Astrocyte (in vitro differentiated cells and primary cell): Measurements from ENCODE around the gene NFAM1.

Source experiments
- EZH2 ChIP-seq: IDR thresholded peaks from 2 replicates; pipeline ENCODE4 v1.6.1; 2012; ENCODE audit warnings: mild to moderate bottlenecking, low read length, inconsistent platforms; ENCODE audit not compliant: insufficient read depth
- TF ChIP-seq, protein P1 (sequence below): IDR thresholded peaks from 2 replicates; pipeline ENCODE4 v1.5.1; 2011; ENCODE audit warnings: low read depth, mild to moderate bottlenecking, inconsistent platforms, low read length, moderate library complexity; ENCODE audit not compliant: insufficient read depth

DNA sequence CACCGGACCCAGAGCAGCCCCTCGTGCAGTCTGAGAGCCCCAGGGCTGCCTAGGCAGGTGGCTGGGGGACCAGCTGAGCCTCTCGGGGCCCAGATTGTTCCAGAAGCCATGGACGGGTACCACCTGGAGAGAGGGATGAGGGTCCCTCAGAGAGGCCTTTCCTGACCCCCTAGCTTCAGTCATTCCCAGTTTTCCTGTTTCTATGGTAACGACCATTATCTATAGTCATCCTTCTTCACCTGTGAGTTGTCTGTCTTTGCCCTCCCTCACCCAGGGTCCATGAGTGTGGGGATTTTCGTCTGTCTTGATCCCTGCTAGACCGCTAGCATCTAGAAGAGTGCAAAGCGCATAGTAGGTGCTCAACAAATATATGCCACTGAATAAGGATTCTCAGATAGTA lies 85.5 kb downstream of the NFAM1 start:
- TF ChIP-seq, protein P1, sequence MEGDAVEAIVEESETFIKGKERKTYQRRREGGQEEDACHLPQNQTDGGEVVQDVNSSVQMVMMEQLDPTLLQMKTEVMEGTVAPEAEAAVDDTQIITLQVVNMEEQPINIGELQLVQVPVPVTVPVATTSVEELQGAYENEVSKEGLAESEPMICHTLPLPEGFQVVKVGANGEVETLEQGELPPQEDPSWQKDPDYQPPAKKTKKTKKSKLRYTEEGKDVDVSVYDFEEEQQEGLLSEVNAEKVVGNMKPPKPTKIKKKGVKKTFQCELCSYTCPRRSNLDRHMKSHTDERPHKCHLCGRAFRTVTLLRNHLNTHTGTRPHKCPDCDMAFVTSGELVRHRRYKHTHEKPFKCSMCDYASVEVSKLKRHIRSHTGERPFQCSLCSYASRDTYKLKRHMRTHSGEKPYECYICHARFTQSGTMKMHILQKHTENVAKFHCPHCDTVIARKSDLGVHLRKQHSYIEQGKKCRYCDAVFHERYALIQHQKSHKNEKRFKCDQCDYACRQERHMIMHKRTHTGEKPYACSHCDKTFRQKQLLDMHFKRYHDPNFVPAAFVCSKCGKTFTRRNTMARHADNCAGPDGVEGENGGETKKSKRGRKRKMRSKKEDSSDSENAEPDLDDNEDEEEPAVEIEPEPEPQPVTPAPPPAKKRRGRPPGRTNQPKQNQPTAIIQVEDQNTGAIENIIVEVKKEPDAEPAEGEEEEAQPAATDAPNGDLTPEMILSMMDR, result no peak
- TF ChIP-seq EZH2, result no peak
